ENCODE results near the gene WWC1.

Gene WWC1

GRCh38 chr5:168426007-168426863 is 134.8 kb downstream of the WWC1 start:
- POLR2A ChIA-PET (ENCODE audit: low non-redundant PET) = no interaction called here
- no peak overlapping the region for H3K27ac ChIP-seq
- no peak for TF ChIP-seq CTCF (conservative IDR thresholded peaks at IDR 0.05; ENCODE audit: low read depth)
- CTCF ChIA-PET = interaction anchor here (0.6 kb wide), 1 partner anchor 89 kb away, joined by 3 read pairs; no protein-coding TSS in a partner anchor
- no peak for DNase-seq (ENCODE audit: low spot score)

DNA sequence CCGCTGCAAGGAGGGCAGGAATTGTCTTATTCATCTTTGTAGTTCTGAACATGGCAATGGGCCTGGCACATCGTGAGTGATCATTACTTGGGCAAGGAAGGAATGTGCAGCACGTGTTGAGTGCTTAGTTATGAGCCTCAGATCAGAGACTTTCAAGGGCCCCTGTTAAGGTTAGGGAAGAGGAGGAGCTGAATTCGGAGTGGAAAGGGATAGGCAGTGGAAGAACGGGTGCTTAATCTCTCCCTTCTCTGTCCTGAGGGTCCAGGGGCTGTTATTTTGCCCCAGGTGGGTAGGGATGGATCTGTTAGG is 135.4 kb downstream of the WWC1 start:
- TF ChIP-seq CTCF (conservative IDR thresholded peaks at IDR 0.05; ENCODE audit: low read depth) = no peak
- ChIA-PET POLR2A (ENCODE audit: low non-redundant PET) (no interaction called here), CTCF (interaction anchor here (0.6 kb wide), 1 partner anchor 90 kb away, joined by 3 read pairs; no protein-coding TSS in a partner anchor)
- no peak overlapping the region for H3K27ac ChIP-seq
- no peak for DNase-seq (ENCODE audit: low spot score)

DNA sequence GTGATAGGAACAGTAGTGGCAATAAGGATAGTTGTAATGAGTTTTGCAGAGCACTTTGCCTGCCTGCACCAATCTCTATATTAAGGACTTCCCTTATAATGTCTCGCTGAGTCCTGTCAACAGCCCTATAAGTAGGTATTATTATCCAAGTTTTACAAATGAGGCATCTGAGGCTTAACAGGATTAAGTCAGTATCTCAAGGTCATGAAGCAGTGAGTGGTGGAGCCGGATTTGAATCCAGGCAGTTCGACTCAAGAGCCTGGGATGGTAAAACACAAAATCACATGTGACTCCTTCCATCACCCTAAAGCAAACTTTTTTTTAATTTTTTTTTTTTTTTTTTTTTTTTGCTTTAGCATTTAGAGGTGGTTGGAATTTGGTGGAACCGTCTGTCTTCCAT is 135.8 kb downstream of the WWC1 start:
- DNase-seq (ENCODE audit: low spot score) = no peak
- no peak overlapping the region for H3K27ac ChIP-seq
- POLR2A ChIA-PET (ENCODE audit: low non-redundant PET) = no interaction called here
- no peak for TF ChIP-seq CTCF (conservative IDR thresholded peaks at IDR 0.05; ENCODE audit: low read depth)
- CTCF ChIA-PET = no interaction called here

DNA sequence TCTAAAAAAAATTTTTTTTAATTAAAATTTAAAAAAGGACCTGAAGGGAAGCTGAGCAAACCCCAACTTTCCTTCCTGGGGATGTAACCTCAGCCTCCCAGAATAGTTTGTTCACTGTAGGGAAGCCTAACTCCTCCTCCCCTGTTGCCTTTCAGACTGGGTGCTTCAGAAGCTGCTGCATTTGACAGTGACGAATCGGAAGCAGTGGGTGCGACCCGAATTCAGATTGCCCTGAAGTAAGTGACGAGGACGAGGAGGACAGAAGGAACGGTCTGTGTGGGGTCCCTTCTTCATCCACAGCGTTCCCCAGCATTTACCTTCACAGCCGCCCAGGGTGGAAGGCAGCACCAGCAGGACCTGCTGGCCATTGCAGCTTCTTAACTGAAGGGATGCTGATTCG is 137.1 kb downstream of the WWC1 start:
- no peak for TF ChIP-seq CTCF (conservative IDR thresholded peaks at IDR 0.05; ENCODE audit: low read depth)
- no peak for DNase-seq (ENCODE audit: low spot score)
- POLR2A ChIA-PET (ENCODE audit: low non-redundant PET) = no interaction called here
- H3K27ac ChIP-seq = no peak overlapping the region
- CTCF ChIA-PET = no interaction called here

DNA sequence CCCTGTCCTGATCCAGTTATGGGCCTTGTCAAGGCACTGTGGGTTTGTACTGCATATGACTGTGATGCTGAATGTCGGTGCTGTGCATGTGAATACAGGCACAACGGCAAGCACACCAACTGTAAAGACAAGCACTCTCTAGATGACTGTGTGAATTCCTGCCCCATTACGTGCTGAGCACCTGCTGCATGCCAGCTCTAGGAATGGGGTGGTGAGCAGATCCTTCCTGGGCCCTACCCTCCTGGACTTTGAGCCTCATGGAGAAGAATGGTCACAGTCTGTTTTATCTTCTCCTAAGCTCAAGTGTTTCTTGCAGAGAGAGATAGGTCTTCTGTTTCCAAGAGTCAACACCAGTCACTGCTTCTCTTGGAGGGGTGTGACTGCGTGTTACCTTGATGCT is 138.9 kb downstream of the WWC1 start:
- no peak for DNase-seq (ENCODE audit: low spot score)
- ChIA-PET POLR2A (ENCODE audit: low non-redundant PET) (no interaction called here), CTCF (interaction anchor here (0.6 kb wide), 1 partner anchor 161 kb away, joined by 3 read pairs; no protein-coding TSS in a partner anchor)
- no peak overlapping the region for H3K27ac ChIP-seq
- TF ChIP-seq CTCF (conservative IDR thresholded peaks at IDR 0.05; ENCODE audit: low read depth) = no peak

- ChIA-PET POLR2A (ENCODE audit: low non-redundant PET) (no interaction called here), CTCF (interaction anchor here (0.6 kb wide), 1 partner anchor 53 kb away, joined by 6 read pairs; no protein-coding TSS in a partner anchor)
- H3K27ac ChIP-seq = no peak overlapping the region
- no peak for DNase-seq (ENCODE audit: low spot score)
- TF ChIP-seq CTCF (conservative IDR thresholded peaks at IDR 0.05; ENCODE audit: low read depth) = no peak
These were observed 141.5 kb downstream of the WWC1 start for GRCh38 chr5:168432903-168433302.
